Measurements from ENCODE around the gene GALNT18.

DNA sequence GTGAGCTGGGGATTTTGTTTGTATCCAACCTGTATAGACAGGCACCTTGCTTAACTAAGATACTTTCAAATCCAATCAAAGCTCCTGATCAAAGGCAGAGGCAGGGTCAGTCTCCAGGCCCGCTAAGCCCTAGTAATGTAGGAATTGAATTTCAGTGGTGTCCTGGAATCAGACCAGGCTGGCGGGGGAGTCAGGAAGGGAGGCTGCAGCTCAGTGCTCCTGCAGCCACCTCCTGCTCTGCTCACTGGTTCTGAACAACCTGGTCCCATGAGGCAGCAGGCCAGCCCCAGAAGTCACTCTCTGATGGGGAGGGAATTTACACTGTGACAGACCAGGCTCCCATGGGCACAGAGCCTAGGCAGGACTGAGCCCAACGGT lies 38.5 kb upstream of the GALNT18 start:
- TF ChIP-seq, protein P1, sequence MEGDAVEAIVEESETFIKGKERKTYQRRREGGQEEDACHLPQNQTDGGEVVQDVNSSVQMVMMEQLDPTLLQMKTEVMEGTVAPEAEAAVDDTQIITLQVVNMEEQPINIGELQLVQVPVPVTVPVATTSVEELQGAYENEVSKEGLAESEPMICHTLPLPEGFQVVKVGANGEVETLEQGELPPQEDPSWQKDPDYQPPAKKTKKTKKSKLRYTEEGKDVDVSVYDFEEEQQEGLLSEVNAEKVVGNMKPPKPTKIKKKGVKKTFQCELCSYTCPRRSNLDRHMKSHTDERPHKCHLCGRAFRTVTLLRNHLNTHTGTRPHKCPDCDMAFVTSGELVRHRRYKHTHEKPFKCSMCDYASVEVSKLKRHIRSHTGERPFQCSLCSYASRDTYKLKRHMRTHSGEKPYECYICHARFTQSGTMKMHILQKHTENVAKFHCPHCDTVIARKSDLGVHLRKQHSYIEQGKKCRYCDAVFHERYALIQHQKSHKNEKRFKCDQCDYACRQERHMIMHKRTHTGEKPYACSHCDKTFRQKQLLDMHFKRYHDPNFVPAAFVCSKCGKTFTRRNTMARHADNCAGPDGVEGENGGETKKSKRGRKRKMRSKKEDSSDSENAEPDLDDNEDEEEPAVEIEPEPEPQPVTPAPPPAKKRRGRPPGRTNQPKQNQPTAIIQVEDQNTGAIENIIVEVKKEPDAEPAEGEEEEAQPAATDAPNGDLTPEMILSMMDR (conservative IDR thresholded peaks at IDR 0.05; ENCODE audit: low read depth, low read length): no peak
- TF ChIP-seq POLR2A (IDR thresholded peaks at IDR 0.05; ENCODE audit: low read depth, low read length): no peak
- TF ChIP-seq, protein P2, sequence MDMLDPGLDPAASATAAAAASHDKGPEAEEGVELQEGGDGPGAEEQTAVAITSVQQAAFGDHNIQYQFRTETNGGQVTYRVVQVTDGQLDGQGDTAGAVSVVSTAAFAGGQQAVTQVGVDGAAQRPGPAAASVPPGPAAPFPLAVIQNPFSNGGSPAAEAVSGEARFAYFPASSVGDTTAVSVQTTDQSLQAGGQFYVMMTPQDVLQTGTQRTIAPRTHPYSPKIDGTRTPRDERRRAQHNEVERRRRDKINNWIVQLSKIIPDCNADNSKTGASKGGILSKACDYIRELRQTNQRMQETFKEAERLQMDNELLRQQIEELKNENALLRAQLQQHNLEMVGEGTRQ (IDR thresholded peaks at IDR 0.05; ENCODE audit: low read depth, low read length): no peak
- no peak for TF ChIP-seq MAFK (IDR thresholded peaks at IDR 0.05; ENCODE audit: low read depth, low read length)
- TF ChIP-seq SMC3 (IDR thresholded peaks at IDR 0.05; ENCODE audit: low read depth, low read length): no peak
- no peak for TF ChIP-seq MAZ (IDR thresholded peaks at IDR 0.05; ENCODE audit: borderline replicate concordance, low read depth, low read length)
- no peak for TF ChIP-seq RCOR1 (IDR thresholded peaks at IDR 0.05; ENCODE audit: insufficient replicate concordance, low read length)
- TF ChIP-seq CHD1 (IDR thresholded peaks at IDR 0.05; ENCODE audit: low read depth, low read length): no peak
- TF ChIP-seq NFE2L2 (IDR thresholded peaks at IDR 0.05; ENCODE audit: low read depth, low read length): no peak
- no peak for TF ChIP-seq RAD21 (IDR thresholded peaks at IDR 0.05; ENCODE audit: low read length)

Measured in IMR-90 (cell line).